Neural crest cell (in vitro differentiated cells): Measurements from ENCODE around the gene OGT. TPM values are rescaled to one million over a fixed set of nuclear protein-coding genes. Genes with fewer than 3 reads are reported as not detected.

Source experiments
- DNase-seq: peaks from one replicate; pipeline ENCODE4 v3.0.0; 2021; ENCODE audit warnings: low read depth, mixed read lengths, low spot score
- H3K27ac Mint-ChIP-seq: one replicate; pipeline ENCODE4 v1.8.0; 2021; ENCODE audit warnings: mild to moderate bottlenecking, mixed read lengths; ENCODE audit not compliant: unreplicated experiment
- H3K27me3 Mint-ChIP-seq: 2 replicates; pipeline ENCODE4 v1.8.0; 2021; ENCODE audit warnings: low read depth, mild to moderate bottlenecking, mixed read lengths
- H3K36me3 Mint-ChIP-seq: 2 replicates; pipeline ENCODE4 v1.8.0; 2021; ENCODE audit warnings: low read depth, mild to moderate bottlenecking, mixed read lengths
- H3K4me1 Mint-ChIP-seq: 2 replicates; pipeline ENCODE4 v1.8.0; 2021; ENCODE audit warnings: mixed read lengths
- H3K4me3 Mint-ChIP-seq: one replicate; pipeline ENCODE4 v1.8.0; 2021; ENCODE audit warnings: mild to moderate bottlenecking, mixed read lengths
- H3K9me3 Mint-ChIP-seq: 2 replicates; pipeline ENCODE4 v1.8.0; 2021; ENCODE audit warnings: mixed read lengths
- CTCF ChIP-seq: fragments of 200-600 bp; sonication (generic); conservative IDR thresholded peaks from 2 replicates; pipeline ENCODE4 v1.5.0; 2021; ENCODE audit warnings: antibody characterized with exemption, mild to moderate bottlenecking
- total RNA-seq: library from RNA; stranded (reverse); gene quantifications from 2 replicates; pipeline ENCODE4 v1.2.1, GENCODE V29; 2021

OGT gene
- total RNA-seq, 1 donor from 2014 or later: 121 TPM

GRCh38 chrX:71533851-71534561, 1.1 kb downstream of the OGT start:
- TF ChIP-seq CTCF: no peak
- Mint-ChIP-seq H3K4me3 (peak overlapping the region; percentile 94), H3K27ac (peak overlapping the region; percentile 98), H3K36me3 (peaks cover 18% of the 10 kb centered on the region), H3K9me3 (no peaks in the 10 kb centered on the region), H3K27me3 (no peaks in the 10 kb centered on the region), H3K4me1 (peaks cover 26% of the 10 kb centered on the region)
- peak; percentile 42 for DNase-seq

GRCh38 chrX:71534773-71535544, 2.1 kb downstream of the OGT start:
- peaks cover 12% of the 10 kb centered on the region for H3K36me3 Mint-ChIP-seq
- peaks cover 31% of the 10 kb centered on the region for H3K4me1 Mint-ChIP-seq
- no peak for DNase-seq
- H3K27me3 Mint-ChIP-seq: no peaks in the 10 kb centered on the region
- H3K4me3 Mint-ChIP-seq: peak overlapping the region; percentile 94
- H3K27ac Mint-ChIP-seq: no peak overlapping the region
- TF ChIP-seq CTCF: no peak
- H3K9me3 Mint-ChIP-seq: no peaks in the 10 kb centered on the region

- TF ChIP-seq CTCF: no peak
- no peaks in the 10 kb centered on the region for H3K9me3 Mint-ChIP-seq
- peaks cover 38% of the 10 kb centered on the region for H3K4me1 Mint-ChIP-seq
- H3K4me3 Mint-ChIP-seq: peak overlapping the region; percentile 94
- H3K27me3 Mint-ChIP-seq: no peaks in the 10 kb centered on the region
- H3K27ac Mint-ChIP-seq: no peak overlapping the region
- peaks cover 14% of the 10 kb centered on the region for H3K36me3 Mint-ChIP-seq
- no peak for DNase-seq
These were observed 3.4 kb downstream of the OGT start for GRCh38 chrX:71536285-71536684.

GRCh38 chrX:71537743-71538142, 4.8 kb downstream of the OGT start:
- peaks cover 34% of the 10 kb centered on the region for H3K4me1 Mint-ChIP-seq
- H3K36me3 Mint-ChIP-seq: peaks cover 16% of the 10 kb centered on the region

GRCh38 chrX:71540801-71541200, 7.9 kb downstream of the OGT start:
- no peaks in the 10 kb centered on the region for H3K27me3 Mint-ChIP-seq

More at GRCh38 chrX:71537743-71538142, 4.8 kb downstream of the OGT start:
- no peak for DNase-seq
- H3K27me3 Mint-ChIP-seq: no peaks in the 10 kb centered on the region
- H3K27ac Mint-ChIP-seq: no peak overlapping the region
- TF ChIP-seq CTCF: no peak
- no peaks in the 10 kb centered on the region for H3K9me3 Mint-ChIP-seq
- peak overlapping the region; percentile 28 for H3K4me3 Mint-ChIP-seq

More at GRCh38 chrX:71540801-71541200, 7.9 kb downstream of the OGT start:
- no peaks in the 10 kb centered on the region for H3K9me3 Mint-ChIP-seq
- peaks cover 37% of the 10 kb centered on the region for H3K4me1 Mint-ChIP-seq
- H3K27ac Mint-ChIP-seq: no peak overlapping the region
- H3K4me3 Mint-ChIP-seq: no peak overlapping the region
- TF ChIP-seq CTCF: no peak
- peaks cover 11% of the 10 kb centered on the region for H3K36me3 Mint-ChIP-seq
- DNase-seq: no peak
